Stimulated activated effector memory CD8-positive, alpha-beta T cell treated with anti-CD3 and anti-CD28 coated beads, Interleukin-12 subunit alpha, Interleukin-12 subunit beta, amount 100 ng/mL, for 72 hours (primary cell): Measurements from ENCODE around the gene REXO5.
"Not testable (repeated sequence)": the region's sequence is repeated elsewhere in the genome, so short reads cannot be mapped to it uniquely, and the experiment has no call there.

Source experiments
- ATAC-seq: fragments of 150-1000 bp; cut with Tn5 transposase; 2 replicates; pipeline ENCODE4 v1.10.0; 2021
- DNase-seq, 2 donors: peaks; one replicate each; pipeline ENCODE4 v3.0.0; 2021 to 2022; ENCODE audit warnings: low spot score in 2 of 2
- H3K27ac Mint-ChIP-seq: one replicate; pipeline ENCODE4 v1.8.0; 2022; ENCODE audit warnings: mild to moderate bottlenecking, mixed read lengths
- H3K36me3 Mint-ChIP-seq: one replicate; pipeline ENCODE4 v1.8.0; 2022; ENCODE audit warnings: mild to moderate bottlenecking, mixed read lengths
- H3K4me1 Mint-ChIP-seq: one replicate; pipeline ENCODE4 v1.8.0; 2022; ENCODE audit warnings: mixed read lengths
- H3K4me3 Mint-ChIP-seq: one replicate; pipeline ENCODE4 v1.8.0; 2022; ENCODE audit warnings: mild to moderate bottlenecking, mixed read lengths
- H3K9me3 Mint-ChIP-seq: one replicate; pipeline ENCODE4 v1.8.0; 2022; ENCODE audit warnings: mixed read lengths

The REXO5 gene

GRCh38 chr16:20784204-20784603 lies 22.1 kb upstream of the REXO5 start:
- no peak for ATAC-seq

GRCh38 chr16:20789130-20789529 lies 17.2 kb upstream of the REXO5 start:
- Mint-ChIP-seq H3K4me3 (no peak overlapping the region), H3K27ac (no peak overlapping the region), H3K36me3 (no peaks in the 10 kb centered on the region), H3K4me1 (no peaks in the 10 kb centered on the region), H3K9me3 (no peaks in the 10 kb centered on the region)
- ATAC-seq (no peak), DNase-seq (no peak)

More at GRCh38 chr16:20784204-20784603, 22.1 kb upstream of the REXO5 start:
- H3K4me3 Mint-ChIP-seq, result no peak overlapping the region
- no peaks in the 10 kb centered on the region for H3K4me1 Mint-ChIP-seq
- no peaks in the 10 kb centered on the region for H3K36me3 Mint-ChIP-seq
- DNase-seq, result no peak
- H3K9me3 Mint-ChIP-seq, result no peaks in the 10 kb centered on the region
- no peak overlapping the region for H3K27ac Mint-ChIP-seq

GRCh38 chr16:20791923-20792612 lies 14.3 kb upstream of the REXO5 start:
- Mint-ChIP-seq H3K27ac (no peak overlapping the region), H3K36me3 (no peaks in the 10 kb centered on the region), H3K4me1 (no peaks in the 10 kb centered on the region), H3K4me3 (no peak overlapping the region), H3K9me3 (no peaks in the 10 kb centered on the region)
- ATAC-seq (no peak), DNase-seq (no peak)

GRCh38 chr16:20798364-20798763 lies 8.0 kb upstream of the REXO5 start:
- no peak for ATAC-seq
- Mint-ChIP-seq H3K4me1 (no peaks in the 10 kb centered on the region), H3K4me3 (no peak overlapping the region), H3K36me3 (peaks cover 18% of the 10 kb centered on the region), H3K9me3 (no peaks in the 10 kb centered on the region), H3K27ac (no peak overlapping the region)
- DNase-seq, result no peak

- no peak for DNase-seq
- H3K27ac Mint-ChIP-seq, result no peak overlapping the region
- ATAC-seq, result no peak
- no peaks in the 10 kb centered on the region for H3K4me1 Mint-ChIP-seq
- H3K4me3 Mint-ChIP-seq, result no peak overlapping the region
- peaks cover 18% of the 10 kb centered on the region for H3K36me3 Mint-ChIP-seq
- H3K9me3 Mint-ChIP-seq, result no peaks in the 10 kb centered on the region
These were observed 6.7 kb upstream of the REXO5 start for GRCh38 chr16:20799599-20799998.

- no peak overlapping the region for H3K4me3 Mint-ChIP-seq
These were observed 5.0 kb upstream of the REXO5 start for GRCh38 chr16:20801278-20801677.

GRCh38 chr16:20803192-20803560 lies 3.2 kb upstream of the REXO5 start:
- H3K27ac Mint-ChIP-seq, result no peak overlapping the region
- peaks cover 32% of the 10 kb centered on the region for H3K36me3 Mint-ChIP-seq
- H3K9me3 Mint-ChIP-seq, result no peaks in the 10 kb centered on the region
- no peak overlapping the region for H3K4me3 Mint-ChIP-seq
- ATAC-seq, result no peak
- no peak for DNase-seq
- H3K4me1 Mint-ChIP-seq, result peaks cover 24% of the 10 kb centered on the region

More at GRCh38 chr16:20801278-20801677, 5.0 kb upstream of the REXO5 start:
- Mint-ChIP-seq H3K4me1 (peaks cover 7% of the 10 kb centered on the region), H3K27ac (no peak overlapping the region), H3K36me3 (peaks cover 24% of the 10 kb centered on the region), H3K9me3 (no peaks in the 10 kb centered on the region)
- no peak for DNase-seq
- ATAC-seq, result no peak

- no peaks in the 10 kb centered on the region for H3K9me3 Mint-ChIP-seq
- peaks cover 31% of the 10 kb centered on the region for H3K36me3 Mint-ChIP-seq
- peaks cover 28% of the 10 kb centered on the region for H3K4me1 Mint-ChIP-seq
- no peak for ATAC-seq
- DNase-seq, result no peak
- no peak overlapping the region for H3K4me3 Mint-ChIP-seq
- no peak overlapping the region for H3K27ac Mint-ChIP-seq
These were observed 2.6 kb upstream of the REXO5 start for GRCh38 chr16:20803561-20804214.

GRCh38 chr16:20805684-20806167 lies 601 bp upstream of the REXO5 start:
- H3K9me3 Mint-ChIP-seq, result not testable (repeated sequence)

GRCh38 chr16:20807862-20808261 lies 1.5 kb downstream of the REXO5 start:
- H3K4me3 Mint-ChIP-seq, result peak overlapping the region; percentile 99
- ATAC-seq, result no peak
- DNase-seq, result no peak

More at GRCh38 chr16:20805684-20806167, 601 bp upstream of the REXO5 start:
- Mint-ChIP-seq H3K4me3 (peak overlapping the region; percentile 99), H3K27ac (peak overlapping the region; percentile 99), H3K36me3 (peaks cover 24% of the 10 kb centered on the region), H3K4me1 (peaks cover 28% of the 10 kb centered on the region)
- not testable (repeated sequence) for DNase-seq, ATAC-seq

GRCh38 chr16:20811889-20812439 lies 5.6 kb downstream of the REXO5 start:
- ATAC-seq, result no peak
- H3K9me3 Mint-ChIP-seq, result no peaks in the 10 kb centered on the region
- no peak for DNase-seq
- peaks cover 12% of the 10 kb centered on the region for H3K36me3 Mint-ChIP-seq
- H3K4me1 Mint-ChIP-seq, result peaks cover 21% of the 10 kb centered on the region
- H3K27ac Mint-ChIP-seq, result no peak overlapping the region
- no peak overlapping the region for H3K4me3 Mint-ChIP-seq

More at GRCh38 chr16:20807862-20808261, 1.5 kb downstream of the REXO5 start:
- no peaks in the 10 kb centered on the region for H3K9me3 Mint-ChIP-seq
- peak overlapping the region; percentile 99 for H3K27ac Mint-ChIP-seq
- H3K36me3 Mint-ChIP-seq, result peaks cover 24% of the 10 kb centered on the region
- peaks cover 28% of the 10 kb centered on the region for H3K4me1 Mint-ChIP-seq

- no peak for ATAC-seq
- H3K4me1 Mint-ChIP-seq, result peaks cover 16% of the 10 kb centered on the region
- no peak overlapping the region for H3K4me3 Mint-ChIP-seq
- H3K36me3 Mint-ChIP-seq, result peaks cover 8% of the 10 kb centered on the region
- no peaks in the 10 kb centered on the region for H3K9me3 Mint-ChIP-seq
- H3K27ac Mint-ChIP-seq, result no peak overlapping the region
- no peak for DNase-seq
These were observed 6.2 kb downstream of the REXO5 start for GRCh38 chr16:20812510-20812909.

GRCh38 chr16:20814784-20815183 lies 8.5 kb downstream of the REXO5 start:
- Mint-ChIP-seq H3K4me1 (peaks cover 6% of the 10 kb centered on the region), H3K9me3 (no peaks in the 10 kb centered on the region), H3K36me3 (no peaks in the 10 kb centered on the region), H3K27ac (no peak overlapping the region), H3K4me3 (no peak overlapping the region)
- DNase-seq (no peak), ATAC-seq (peak; percentile 74)

- ATAC-seq, result no peak
These were observed 12.7 kb downstream of the REXO5 start for GRCh38 chr16:20818929-20819585.

GRCh38 chr16:20821682-20822081 lies 15.4 kb downstream of the REXO5 start:
- ATAC-seq (no peak), DNase-seq (no peak)
- H3K36me3 Mint-ChIP-seq, result no peaks in the 10 kb centered on the region
- no peaks in the 10 kb centered on the region for H3K9me3 Mint-ChIP-seq
- no peak overlapping the region for H3K4me3 Mint-ChIP-seq
- H3K4me1 Mint-ChIP-seq, result no peaks in the 10 kb centered on the region
- no peak overlapping the region for H3K27ac Mint-ChIP-seq

More at GRCh38 chr16:20818929-20819585, 12.7 kb downstream of the REXO5 start:
- H3K4me3 Mint-ChIP-seq, result no peak overlapping the region
- no peak overlapping the region for H3K27ac Mint-ChIP-seq
- H3K9me3 Mint-ChIP-seq, result no peaks in the 10 kb centered on the region
- DNase-seq, result no peak
- no peaks in the 10 kb centered on the region for H3K36me3 Mint-ChIP-seq
- H3K4me1 Mint-ChIP-seq, result peaks cover 6% of the 10 kb centered on the region
